H1 (cell line): Measurements from ENCODE around the gene BAD. TPM values are rescaled to one million over a fixed set of nuclear protein-coding genes. Genes with fewer than 3 reads are reported as not detected.
A peak's percentile ranks its signal among the peaks of the same experiment; 100 is the strongest.

Experiments
- CTCF ChIA-PET: fragments of 300-600 bp; sonication (Branson Sonifier 250); formaldehyde crosslinking; loops from one replicate; lab custom pipeline; 2021; ENCODE audit not compliant: partially characterized antibody; lab: Charles Lee
- POLR2A ChIA-PET: fragments of 300-600 bp; sonication (Branson Sonifier 250); formaldehyde crosslinking; loops from one replicate; lab custom pipeline; 2021; ENCODE audit warnings: inconsistent platforms; ENCODE audit not compliant: partially characterized antibody; lab: Charles Lee
- DNase-seq, 2 experiments: peaks; one replicate each; pipeline versions ENCODE4 v3.0.0 to v3.0.0-alpha.2; 2010 to 2022; ENCODE audit warnings: low spot score in 2 of 2, low read depth in 1 of 2, mixed read lengths in 1 of 2
- FAIRE-seq: peaks from 2 replicates; lab custom pipeline; 2011; peaks lifted over from hg19 to GRCh38; lab: Jason Lieb, UNC
- H2AFZ ChIP-seq: 2 replicates; pipeline ENCODE4 v1.8.1; 2012; ENCODE audit warnings: low read length, inconsistent platforms
- H2AK5ac ChIP-seq: 2 replicates; pipeline ENCODE4 v1.6.1; 2013; ENCODE audit warnings: low read depth, low read length
- H2BK120ac ChIP-seq: replicated peaks from 2 replicates; pipeline ENCODE3; 2013; ENCODE audit warnings: low read depth, low read length, inconsistent platforms
- H2BK12ac ChIP-seq: 2 replicates; pipeline ENCODE4 v1.6.1; 2013; ENCODE audit warnings: low read depth, low read length
- H2BK15ac ChIP-seq: 2 replicates; pipeline ENCODE4 v1.6.1; 2013; ENCODE audit warnings: low read length
- H2BK20ac ChIP-seq: 2 replicates; pipeline ENCODE4 v1.6.1; 2013; ENCODE audit warnings: low read length
- H2BK5ac ChIP-seq: 2 replicates; pipeline ENCODE4 v1.6.1; 2013; ENCODE audit warnings: low read depth, low read length
- H3K14ac ChIP-seq: 2 replicates; pipeline ENCODE4 v1.6.1; 2013; ENCODE audit warnings: inconsistent platforms; ENCODE audit not compliant: insufficient read length
- H3K18ac ChIP-seq: 2 replicates; pipeline ENCODE4 v1.6.1; 2013; ENCODE audit warnings: low read length; ENCODE audit errors: extremely low read depth
- H3K23ac ChIP-seq: 2 replicates; pipeline ENCODE4 v1.6.1; 2013; ENCODE audit warnings: inconsistent platforms; ENCODE audit not compliant: insufficient read length
- H3K23me2 ChIP-seq: 2 replicates; pipeline ENCODE4 v1.6.1; 2013; ENCODE audit warnings: low read depth, low read length
- H3K27ac ChIP-seq: 2 replicates; pipeline ENCODE4 v1.6.1; 2011; ENCODE audit warnings: low read depth, low read length, inconsistent platforms
- H3K27me3 ChIP-seq, 4 experiments: replicated peaks in 1 of 4; 1 replicate in 1 of 4; 2 replicates in 3 of 4; pipeline versions ENCODE4 v1.6.1 to v1.8.1; 2011 to 2013; ENCODE audit warnings: low read length in 3 of 4, mild to moderate bottlenecking in 3 of 4, inconsistent platforms in 2 of 4, mixed read lengths in 2 of 4, moderate library complexity in 1 of 4; ENCODE audit not compliant: control insufficient read depth in 3 of 4, insufficient read depth in 3 of 4; ENCODE audit errors: extremely low read depth in 1 of 4
- H3K36me3 ChIP-seq, 4 experiments: 2 replicates each; pipeline versions ENCODE4 v1.6.1 to v1.8.1; 2011 to 2013; ENCODE audit warnings: mild to moderate bottlenecking in 4 of 4, low read length in 3 of 4, moderate library complexity in 2 of 4, control low read depth in 1 of 4, inconsistent platforms in 1 of 4; ENCODE audit not compliant: insufficient read depth in 4 of 4, control insufficient read depth in 2 of 4
- H3K4ac ChIP-seq: replicated peaks from 2 replicates; pipeline ENCODE3; 2013; ENCODE audit warnings: low read length, low read depth, mixed read lengths, inconsistent platforms; ENCODE audit not compliant: insufficient read length
- H3K4me1 ChIP-seq, 4 experiments: replicated peaks in 1 of 4; 1 replicate in 1 of 4; 2 replicates in 3 of 4; pipeline versions ENCODE4 v1.6.1 to v1.8.1; 2011 to 2013; ENCODE audit warnings: low read length in 3 of 4, inconsistent platforms in 2 of 4, mixed read lengths in 1 of 4; ENCODE audit not compliant: insufficient read depth in 4 of 4, control insufficient read depth in 3 of 4
- H3K4me2 ChIP-seq, 2 experiments: 2 replicates each; pipeline versions ENCODE4 v1.6.1 to v1.8.1; 2011 to 2013; ENCODE audit warnings: low read depth in 2 of 2, low read length in 2 of 2, control low read depth in 1 of 2, inconsistent platforms in 1 of 2, mild to moderate bottlenecking in 1 of 2; ENCODE audit not compliant: insufficient read depth in 1 of 2
- H3K4me3 ChIP-seq, 4 experiments: fragments of 200-600, 300-600 bp in 1 of 4; sonication (generic), shearing (Covaris generic), sonication (Bioruptor Twin) in 1 of 4; 2 replicates each; pipeline versions ENCODE4 v1.5.1 to v1.8.1; 2011 to 2016; ENCODE audit warnings: low read length in 4 of 4, low read depth in 3 of 4, control low read depth in 2 of 4, inconsistent platforms in 2 of 4, mild to moderate bottlenecking in 2 of 4, mixed read lengths in 1 of 4, moderate library complexity in 1 of 4; ENCODE audit not compliant: insufficient read depth in 2 of 4; ENCODE audit errors: extremely low read depth in 1 of 4
- H3K56ac ChIP-seq: replicated peaks from 2 replicates; pipeline ENCODE3; 2013; ENCODE audit warnings: low read depth, mild to moderate bottlenecking, mixed read lengths, low read length, inconsistent platforms; ENCODE audit not compliant: insufficient read length
- H3K79me1 ChIP-seq: 2 replicates; pipeline ENCODE4 v1.6.1; 2013; ENCODE audit warnings: low read depth, low read length, control low read depth
- H3K79me2 ChIP-seq, 2 experiments: 2 replicates each; pipeline versions ENCODE4 v1.6.1 to v1.8.1; 2012 to 2013; ENCODE audit warnings: low read length in 2 of 2, mild to moderate bottlenecking in 2 of 2, inconsistent platforms in 1 of 2; ENCODE audit not compliant: insufficient read depth in 2 of 2, control insufficient read depth in 1 of 2
- H3K9ac ChIP-seq, 4 experiments: replicated peaks in 1 of 4; 1 replicate in 1 of 4; 2 replicates in 3 of 4; pipeline versions ENCODE4 v1.6.1 to v1.8.1; 2011 to 2013; ENCODE audit warnings: low read depth in 3 of 4, low read length in 3 of 4, control low read depth in 2 of 4, mild to moderate bottlenecking in 2 of 4, moderate library complexity in 2 of 4, inconsistent platforms in 1 of 4; ENCODE audit errors: extremely low read depth in 1 of 4
- H3K9me3 ChIP-seq, 2 experiments: 2 replicates each; pipeline versions ENCODE4 v1.6.1 to v1.8.1; 2012 to 2013; ENCODE audit warnings: mild to moderate bottlenecking in 2 of 2, moderate library complexity in 2 of 2, control low read depth in 1 of 2, inconsistent platforms in 1 of 2, low read depth in 1 of 2, low read length in 1 of 2, mixed read lengths in 1 of 2; ENCODE audit not compliant: insufficient read depth in 2 of 2
- H4K20me1 ChIP-seq, 2 experiments: replicated peaks in 1 of 2; 2 replicates each; pipeline versions ENCODE3 to v1.8.1; 2011 to 2013; ENCODE audit warnings: inconsistent platforms in 2 of 2, low read length in 2 of 2, mild to moderate bottlenecking in 1 of 2; ENCODE audit not compliant: insufficient read depth in 2 of 2, control insufficient read depth in 1 of 2
- H4K5ac ChIP-seq: 2 replicates; pipeline ENCODE4 v1.6.1; 2013; ENCODE audit warnings: low read length, low read depth, mixed read lengths, inconsistent platforms; ENCODE audit not compliant: insufficient read length
- H4K8ac ChIP-seq: 2 replicates; pipeline ENCODE4 v1.8.0; 2013; ENCODE audit warnings: mild to moderate bottlenecking, moderate library complexity, low read length, inconsistent platforms; ENCODE audit not compliant: insufficient read depth; ENCODE audit errors: extremely low read depth
- H4K91ac ChIP-seq: replicated peaks from 2 replicates; pipeline ENCODE3; 2013; ENCODE audit warnings: low read length, mixed read lengths, inconsistent platforms; ENCODE audit not compliant: insufficient read length
- HDAC2 ChIP-seq, 2 experiments: fragments of 300-600 bp in 1 of 2; sonication (generic) in 1 of 2; IDR thresholded peaks; 2 replicates each; pipeline ENCODE4 v1.6.1; 2011 to 2012; ENCODE audit warnings: low read depth in 2 of 2, low read length in 2 of 2, mild to moderate bottlenecking in 2 of 2, moderate library complexity in 2 of 2, borderline replicate concordance in 1 of 2, inconsistent platforms in 1 of 2
- KDM4A ChIP-seq: IDR thresholded peaks from one replicate; pipeline ENCODE4 v1.7.1; 2012; ENCODE audit warnings: low read depth, mild to moderate bottlenecking, moderate library complexity, low read length, inconsistent platforms; ENCODE audit not compliant: severe bottlenecking
- YY1 ChIP-seq: IDR thresholded peaks from 2 replicates; pipeline ENCODE4 v1.6.1; 2011; ENCODE audit warnings: low read depth, mild to moderate bottlenecking, low read length
- WGBS, 2 experiments: shearing (Covaris generic) in 1 of 2; methylation state at CpG; one replicate each; pipeline versions ENCODE4 v1.1.6 to v1.1.7; 2013 to 2015; ENCODE audit warnings: low lambda C conversion rate in 2 of 2, mixed read lengths in 2 of 2, inconsistent platforms in 1 of 2, low coverage in 1 of 2, missing lambda C conversion rate in 1 of 2; ENCODE audit not compliant: insufficient replicate concordance in 2 of 2, insufficient coverage in 1 of 2, insufficient read length in 1 of 2; ENCODE audit errors: extremely low coverage in 1 of 2, missing lambda C conversion rate in 1 of 2; 5-methylcytosine and 5-hydroxymethylcytosine counted together
- polyA plus RNA-seq, 7 experiments: library from polyadenylated mRNA; depleted of rRNA in 3 of 7; stranded (reverse) in 5 of 7; unstranded in 2 of 7; fragments of >200 nt in 5 of 7; fragments of 200-250 nt in 2 of 7; gene quantifications; 1 replicate in 5 of 7; 2 replicates in 1 of 7; 4 replicates in 1 of 7; pipeline versions ENCODE4 v1.2.1 to v1.2.3, GENCODE V29; 2011 to 2013; ENCODE audit warnings: missing spikeins in 2 of 7, mixed read lengths in 2 of 7
- total RNA-seq: library from RNA; stranded (reverse); fragmentation: NEBNext Ultra II Directional; extraction: Animal tissue kit (Norgen Biotek cat#: 25700); gene quantifications from 2 replicates; pipeline ENCODE4 v1.2.1, GENCODE V29; 2021
- TF ChIP-seq, protein P1 (sequence below): IDR thresholded peaks from 2 replicates; pipeline ENCODE4 v1.6.1; 2012; ENCODE audit warnings: low read length, inconsistent platforms

The BAD gene
- total and polyA plus RNA-seq, 2 of the 8 experiments (the other 6 are each of a cell fraction or from before 2014, with no cell fraction given): 23.1 to 33.7 TPM

DNA sequence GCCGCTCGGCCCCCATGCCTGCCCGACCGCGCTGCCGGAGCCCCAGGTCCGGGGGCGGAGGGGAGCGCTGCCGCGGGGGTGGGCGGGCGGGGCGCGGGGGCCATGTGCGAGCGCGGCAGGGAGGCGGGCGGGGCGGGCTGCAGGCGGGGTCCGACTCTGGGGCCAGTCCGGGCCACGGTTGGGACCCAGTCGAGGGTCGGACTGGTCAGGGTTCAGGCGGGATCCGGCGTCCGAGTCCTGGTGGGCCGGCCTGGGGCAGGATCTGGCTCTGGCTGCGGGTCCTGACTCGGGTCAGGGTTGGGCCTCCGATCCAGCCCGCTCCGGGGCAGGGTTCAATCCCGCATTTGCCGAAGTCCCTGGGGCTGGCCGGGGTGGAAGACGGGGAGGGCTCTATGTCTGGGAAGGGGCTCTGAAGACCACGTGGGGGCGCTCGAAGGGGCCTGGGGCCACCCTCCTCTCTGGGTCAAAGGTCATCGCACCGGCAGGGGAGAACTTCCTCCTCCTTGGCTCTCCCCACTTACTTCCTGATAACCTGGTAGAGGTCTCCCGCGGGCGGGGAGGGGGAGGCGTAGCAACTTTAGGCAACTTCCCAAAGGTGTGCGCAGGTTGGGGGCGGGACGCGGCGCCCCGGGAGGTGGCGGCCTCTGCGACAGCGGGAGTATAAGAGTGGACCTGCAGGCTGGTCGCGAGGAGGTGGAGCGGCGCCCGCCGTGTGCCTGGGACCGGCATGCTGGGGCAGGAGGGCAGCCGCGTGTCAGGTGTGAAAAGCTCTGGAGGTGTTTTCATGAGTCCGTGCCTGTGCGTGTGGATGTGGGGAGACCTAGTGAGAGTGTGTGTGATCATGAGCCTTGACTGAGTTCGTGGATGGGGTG is 21.5 kb upstream of the BAD start:
- Histone ChIP-seq H3K23me2 (peaks cover 8% of the 10 kb centered on the region; the same call in 1 of the 2 replicates), H2BK5ac (peak overlapping the region; percentile 97; the same call in 1 of the 2 replicates), H3K9me3 (no peaks in the 10 kb centered on the region), H3K4me3 (peak overlapping the region; percentile 62 to 93 (median 83)), H3K27me3 (peaks cover 0 to 16% (median 4%) of the 10 kb centered on the region in 4 experiments; a peak in 4 of 7 replicates), H3K27ac (0 out of 2 replicates have a peak overlapping the region, but pooled peaks have one; percentile 46), H3K36me3 (no peaks in the 10 kb centered on the region), H2BK20ac (no peak overlapping the region), H2AK5ac (peak overlapping the region; percentile 96; the same call in 1 of the 2 replicates), H4K91ac (peak overlapping the region; percentile 75), H2BK15ac (peak overlapping the region; percentile 88; the same call in 1 of the 2 replicates), H3K4me2 (peak overlapping the region; percentile 96 to 98), H2AFZ (0 out of 2 replicates have a peak overlapping the region, but pooled peaks have one; percentile 36), H3K56ac (peak overlapping the region; percentile 74), H3K4ac (peak overlapping the region; percentile 99), H4K8ac (0 out of 2 replicates have a peak overlapping the region, but pooled peaks have one; percentile 7), H3K9ac (peak overlapping the region in 3 of 4 experiments; percentile 4 to 76 (median 55); a peak in 6 of 7 replicates), H2BK120ac (no peak overlapping the region), H3K23ac (no peak overlapping the region), H3K4me1 (peaks cover 3 to 14% (median 12%) of the 10 kb centered on the region in 4 experiments; a peak in 6 of 7 replicates), H4K20me1 (peaks cover 2 to 3% of the 10 kb centered on the region in 2 experiments), H3K18ac (peak overlapping the region; percentile 95), H4K5ac (peak overlapping the region; percentile 89), H2BK12ac (peak overlapping the region; percentile 90; the same call in 1 of the 2 replicates), H3K79me2 (peaks cover 0 to 19% of the 10 kb centered on the region in 2 experiments; a peak in 2 of 4 replicates), H3K14ac (no peak overlapping the region), H3K79me1 (peaks cover 12% of the 10 kb centered on the region; the same call in 1 of the 2 replicates)
- POLR2A ChIA-PET: interaction anchor here (1.2 to 5.6 kb wide), 11 partner anchors 9 to 99 kb away, joined by 3 to 57 read pairs (median 6); partner anchors contain the start of genes BAD, FERMT3, GPR137 and PLCB3
- CTCF ChIA-PET: interaction anchor here (1.0 to 20.8 kb wide), 6 partner anchors 12 to 101 kb away, joined by 3 to 614 read pairs (median 28); partner anchors contain the start of genes CCDC88B, PPP1R14B, PRDX5 and TRMT112
- peak in 1 of 2 experiments; percentile 87 for DNase-seq
- FAIRE-seq: no peak
- 1% methylated on average over 35 of the region's 71 CpGs; no CpG with 5 or more reads in 1 of the 2 experiments for WGBS, 2 experiments
- TF ChIP-seq YY1 (0 out of 2 replicates have a peak, but pooled peaks have one; percentile 35), HDAC2 (IDR thresholded peaks at IDR 0.05; ENCODE audit: borderline replicate concordance in 1 of 2, low read depth in 2 of 2, low read length in 2 of 2) (no peak), KDM4A (peak; percentile 37)
- TF ChIP-seq, protein P1, sequence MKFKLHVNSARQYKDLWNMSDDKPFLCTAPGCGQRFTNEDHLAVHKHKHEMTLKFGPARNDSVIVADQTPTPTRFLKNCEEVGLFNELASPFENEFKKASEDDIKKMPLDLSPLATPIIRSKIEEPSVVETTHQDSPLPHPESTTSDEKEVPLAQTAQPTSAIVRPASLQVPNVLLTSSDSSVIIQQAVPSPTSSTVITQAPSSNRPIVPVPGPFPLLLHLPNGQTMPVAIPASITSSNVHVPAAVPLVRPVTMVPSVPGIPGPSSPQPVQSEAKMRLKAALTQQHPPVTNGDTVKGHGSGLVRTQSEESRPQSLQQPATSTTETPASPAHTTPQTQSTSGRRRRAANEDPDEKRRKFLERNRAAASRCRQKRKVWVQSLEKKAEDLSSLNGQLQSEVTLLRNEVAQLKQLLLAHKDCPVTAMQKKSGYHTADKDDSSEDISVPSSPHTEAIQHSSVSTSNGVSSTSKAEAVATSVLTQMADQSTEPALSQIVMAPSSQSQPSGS: no peak
